PC-9 (cell line): ENCODE measurements around the gene ABLIM1.

Source experiments
- CTCF ChIP-seq: fragments of 200-600 bp; sonication (generic); conservative IDR thresholded peaks from 2 replicates; pipeline ENCODE4 v1.6.1; 2017; ENCODE audit warnings: mixed run types, antibody characterized with exemption, mild to moderate bottlenecking, moderate library complexity
- EZH2 ChIP-seq: fragments of 200-600 bp; sonication (generic); IDR thresholded peaks from 2 replicates; pipeline ENCODE4 v1.8.0; 2017; ENCODE audit warnings: antibody characterized with exemption, low read depth

- TF ChIP-seq CTCF (no peak), EZH2 (no peak)
Measured at GRCh38 chr10:114394531-114394930, 263.5 kb downstream of the ABLIM1 start.
